IMR-90 (cell line): ENCODE measurements around the gene NINJ2. TPM values are rescaled to one million over a fixed set of nuclear protein-coding genes. Genes with fewer than 3 reads are reported as not detected.

ENCODE experiments used
- ATAC-seq: fragments of 200-7000 bp; cut with Tn5 transposase; 2 replicates; pipeline ENCODE4 v1.9.1; 2020; ENCODE audit warnings: low read depth, mild to moderate bottlenecking, moderate library complexity
- BruUV-seq: library from RNA; stranded (reverse); fragments of 400-500 nt; replicated peaks from 2 replicates; lab custom pipeline; 2021; lab: Mats Ljungman, UMichigan
- CTCF ChIA-PET: fragments of 300-600 bp; formaldehyde crosslinking; extraction: SDS; loops from one replicate; lab custom pipeline; 2021; ENCODE audit warnings: antibody characterized with exemption; lab: Yijun Ruan, JAX
- POLR2A ChIA-PET: fragments of 300-600 bp; sonication (Branson Sonifier 250); formaldehyde crosslinking; loops from one replicate; lab custom pipeline; 2022; ENCODE audit warnings: antibody characterized with exemption; ENCODE audit not compliant: unreplicated experiment; lab: Charles Lee
- DNase-seq: peaks from one replicate; pipeline ENCODE4 v3.0.0; 2013
- H2AFZ ChIP-seq: replicated peaks from 2 replicates; pipeline ENCODE3; 2013; ENCODE audit warnings: low read length, mild to moderate bottlenecking; ENCODE audit not compliant: poor library complexity
- H2AK5ac ChIP-seq: 2 replicates; pipeline ENCODE4 v1.6.1; 2013; ENCODE audit warnings: low read depth, low read length, inconsistent platforms
- H2AK9ac ChIP-seq: replicated peaks from 2 replicates; pipeline ENCODE3; 2013; ENCODE audit warnings: mild to moderate bottlenecking, low read depth, low read length, moderate library complexity; ENCODE audit not compliant: poor library complexity
- H2BK120ac ChIP-seq: 2 replicates; pipeline ENCODE4 v1.6.1; 2013; ENCODE audit warnings: low read depth, low read length, inconsistent platforms
- H2BK15ac ChIP-seq: 3 replicates; pipeline ENCODE4 v1.6.1; 2013; ENCODE audit warnings: low read depth, low read length, inconsistent platforms
- H2BK20ac ChIP-seq: 2 replicates; pipeline ENCODE4 v1.6.1; 2013; ENCODE audit warnings: low read depth, mild to moderate bottlenecking, inconsistent platforms, low read length, moderate library complexity
- H2BK5ac ChIP-seq: 2 replicates; pipeline ENCODE4 v1.6.1; 2013; ENCODE audit warnings: mild to moderate bottlenecking, low read depth, low read length, inconsistent platforms; ENCODE audit not compliant: poor library complexity, severe bottlenecking
- H3K14ac ChIP-seq: replicated peaks from 2 replicates; pipeline ENCODE4 v1.6.1; 2013; ENCODE audit warnings: low read depth, low read length, inconsistent platforms
- H3K18ac ChIP-seq: 2 replicates; pipeline ENCODE4 v1.6.1; 2013; ENCODE audit warnings: low read depth, low read length, control low read depth
- H3K23ac ChIP-seq: 2 replicates; pipeline ENCODE4 v1.6.1; 2013; ENCODE audit warnings: low read depth, low read length, inconsistent platforms
- H3K27ac ChIP-seq: 2 replicates; pipeline ENCODE4 v1.5.1; 2013; ENCODE audit warnings: mild to moderate bottlenecking, control low read depth, low read length; ENCODE audit not compliant: insufficient read depth
- H3K27me3 ChIP-seq: 2 replicates; pipeline ENCODE4 v1.6.1; 2013; ENCODE audit warnings: low read length; ENCODE audit not compliant: control insufficient read depth, insufficient read depth
- H3K36me3 ChIP-seq: 2 replicates; pipeline ENCODE4 v1.6.1; 2013; ENCODE audit warnings: low read length, mixed read lengths; ENCODE audit not compliant: control insufficient read depth, insufficient read depth
- H3K4ac ChIP-seq: 2 replicates; pipeline ENCODE4 v1.6.1; 2013; ENCODE audit warnings: low read depth, low read length, inconsistent platforms
- H3K4me1 ChIP-seq: 2 replicates; pipeline ENCODE4 v1.6.1; 2013; ENCODE audit warnings: low read length, mixed read lengths; ENCODE audit not compliant: control insufficient read depth, insufficient read depth
- H3K4me2 ChIP-seq: 2 replicates; pipeline ENCODE4 v1.6.1; 2013; ENCODE audit warnings: low read depth, mild to moderate bottlenecking, control low read depth, low read length, moderate library complexity
- H3K4me3 ChIP-seq: 2 replicates; pipeline ENCODE4 v1.5.1; 2013; ENCODE audit warnings: low read depth, mild to moderate bottlenecking, control low read depth, low read length, moderate library complexity; ENCODE audit not compliant: insufficient read depth
- H3K56ac ChIP-seq: 2 replicates; pipeline ENCODE4 v1.6.1; 2013; ENCODE audit warnings: low read length, inconsistent platforms; ENCODE audit not compliant: insufficient read depth; ENCODE audit errors: extremely low read depth
- H3K79me1 ChIP-seq, 2 experiments: 2 replicates each; pipeline ENCODE4 v1.6.1; 2013; ENCODE audit warnings: low read length in 2 of 2, inconsistent platforms in 1 of 2, low read depth in 1 of 2
- H3K9ac ChIP-seq: 2 replicates; pipeline ENCODE4 v1.6.1; 2013; ENCODE audit warnings: low read depth, low read length, control low read depth
- H3K9me1 ChIP-seq: 2 replicates; pipeline ENCODE4 v1.6.1; 2013; ENCODE audit warnings: low read length, inconsistent platforms; ENCODE audit not compliant: insufficient read depth
- H3K9me3 ChIP-seq: 2 replicates; pipeline ENCODE4 v1.6.1; 2013; ENCODE audit warnings: low read length; ENCODE audit not compliant: control insufficient read depth, insufficient read depth
- H4K20me1 ChIP-seq: 2 replicates; pipeline ENCODE4 v1.6.1; 2013; ENCODE audit warnings: low read length, inconsistent platforms; ENCODE audit not compliant: insufficient read depth
- H4K5ac ChIP-seq: 2 replicates; pipeline ENCODE4 v1.6.1; 2013; ENCODE audit warnings: mild to moderate bottlenecking, low read depth, low read length, control low read depth
- H4K8ac ChIP-seq, 2 experiments: 2 replicates each; pipeline ENCODE4 v1.6.1; 2013; ENCODE audit warnings: low read depth in 2 of 2, low read length in 2 of 2, control low read depth in 1 of 2, inconsistent platforms in 1 of 2
- H4K91ac ChIP-seq: 2 replicates; pipeline ENCODE4 v1.6.1; 2013; ENCODE audit warnings: low read depth, low read length, inconsistent platforms; ENCODE audit not compliant: insufficient read depth
- BHLHE40 ChIP-seq: fragments of 150-350 bp; IDR thresholded peaks from 2 replicates; pipeline ENCODE4 v1.6.1; 2016; ENCODE audit warnings: mild to moderate bottlenecking, low read depth, low read length
- CEBPB ChIP-seq: IDR thresholded peaks from 2 replicates; pipeline ENCODE4 v1.6.1; 2012; ENCODE audit warnings: low read depth, low read length, improper control_type of control experiment
- CHD1 ChIP-seq: IDR thresholded peaks from 2 replicates; pipeline ENCODE4 v1.6.1; 2012; ENCODE audit warnings: low read depth, low read length, improper control_type of control experiment
- CTCF ChIP-seq: conservative IDR thresholded peaks from 2 replicates; pipeline ENCODE4 v1.5.1; 2012; ENCODE audit warnings: mild to moderate bottlenecking, low read depth, low read length, improper control_type of control experiment
- ELK1 ChIP-seq: fragments of 150-350 bp; IDR thresholded peaks from 2 replicates; pipeline ENCODE4 v1.6.1; 2016; ENCODE audit warnings: low read depth, mild to moderate bottlenecking, low read length, moderate library complexity, borderline replicate concordance
- FOS ChIP-seq: fragments of 150-350 bp; IDR thresholded peaks from 2 replicates; pipeline ENCODE4 v1.6.1; 2016; ENCODE audit warnings: low read depth, low read length
- MAFK ChIP-seq: IDR thresholded peaks from 2 replicates; pipeline ENCODE4 v1.6.1; 2012; ENCODE audit warnings: low read depth, low read length, improper control_type of control experiment
- MAZ ChIP-seq: IDR thresholded peaks from 2 replicates; pipeline ENCODE4 v1.6.1; 2012; ENCODE audit warnings: low read depth, mild to moderate bottlenecking, low read length, improper control_type of control experiment, moderate library complexity, borderline replicate concordance
- MXI1 ChIP-seq: IDR thresholded peaks from 2 replicates; pipeline ENCODE4 v1.6.1; 2012; ENCODE audit warnings: low read depth, mild to moderate bottlenecking, low read length, moderate library complexity, borderline replicate concordance
- NFE2L2 ChIP-seq: fragments of 150-350 bp; IDR thresholded peaks from 2 replicates; pipeline ENCODE4 v1.6.1; 2016; ENCODE audit warnings: low read depth, mild to moderate bottlenecking, low read length
- POLR2A ChIP-seq: IDR thresholded peaks from 2 replicates; pipeline ENCODE4 v1.6.1; 2012; ENCODE audit warnings: mild to moderate bottlenecking, low read depth, low read length
- RAD21 ChIP-seq: IDR thresholded peaks from 2 replicates; pipeline ENCODE4 v1.6.1; 2012; ENCODE audit warnings: low read length, improper control_type of control experiment
- RCOR1 ChIP-seq: IDR thresholded peaks from 2 replicates; pipeline ENCODE4 v1.6.1; 2012; ENCODE audit warnings: mild to moderate bottlenecking, low read length, improper control_type of control experiment; ENCODE audit not compliant: insufficient replicate concordance
- SMC3 ChIP-seq: fragments of 150-350 bp; IDR thresholded peaks from 2 replicates; pipeline ENCODE4 v1.6.1; 2016; ENCODE audit warnings: low read depth, mild to moderate bottlenecking, antibody characterized with exemption, low read length, moderate library complexity
- WGBS, 2 experiments: methylation state at CpG; one replicate each; pipeline versions ENCODE4 v1.1.5 to v1.1.7; 2013; ENCODE audit warnings: missing lambda C conversion rate in 2 of 2; ENCODE audit not compliant: insufficient read length in 1 of 2; ENCODE audit errors: extremely low coverage in 2 of 2; 5-methylcytosine and 5-hydroxymethylcytosine counted together
- dilution Hi-C: fragments of 300-500 bp; cut with HindIII; formaldehyde crosslinking; loops from one replicate; pipeline ENCODE4 v1.14.3; 2018; ENCODE audit warnings: low sequenced_read_pairs; ENCODE audit not compliant: unreplicated experiment
- in situ Hi-C: fragments of 300-500 bp; cut with MboI; formaldehyde crosslinking; loops from 3 replicates; pipeline ENCODE4 v1.14.3; 2019; ENCODE audit warnings: low sequenced_read_pairs, inconsistent platforms, mixed read lengths
- intact Hi-C: fragments of 100-400 bp; cut with micrococcal nuclease; formaldehyde crosslinking; loops from 2 replicates; pipeline ENCODE4 v1.10.0; 2022
- polyA plus RNA-seq, 3 experiments: library from polyadenylated mRNA; depleted of rRNA; stranded (reverse); fragments of >200 nt; gene quantifications; 2 replicates each; pipeline ENCODE4 v1.2.3, GENCODE V29; 2012; ENCODE audit warnings: low replicate concordance in 1 of 3
- total RNA-seq: library from RNA; depleted of rRNA; stranded (reverse); fragments of >200 nt; gene quantifications from 2 replicates; pipeline ENCODE4 v1.2.3, GENCODE V29; 2012
- TF ChIP-seq, protein P1 (sequence below): fragments of 150-350 bp; IDR thresholded peaks from 2 replicates; pipeline ENCODE4 v1.6.1; 2017; ENCODE audit warnings: mild to moderate bottlenecking, antibody characterized with exemption, low read length, low read depth

NINJ2 gene
- total and polyA plus RNA-seq, 2 of the 4 experiments (the other 2 are of a cell fraction): not detected

- DNase-seq (no peak), ATAC-seq (no peak)
- CTCF ChIA-PET: interaction anchor here (0.5 to 1.6 kb wide), 2 partner anchors 86 to 150 kb away, joined by 3 to 5 read pairs; no protein-coding TSS in a partner anchor
- Histone ChIP-seq H3K14ac (no peak overlapping the region), H3K18ac (no peak overlapping the region), H3K9ac (no peak overlapping the region), H3K79me1 (no peaks in the 10 kb centered on the region), H4K5ac (no peak overlapping the region), H3K27ac (no peak overlapping the region), H2BK20ac (no peak overlapping the region), H2BK5ac (no peak overlapping the region), H3K4me1 (no peaks in the 10 kb centered on the region), H3K4ac (no peak overlapping the region), H2AK5ac (no peak overlapping the region), H3K36me3 (no peaks in the 10 kb centered on the region), H3K9me3 (no peaks in the 10 kb centered on the region), H4K8ac (no peak overlapping the region), H2AFZ (no peak overlapping the region), H2BK15ac (no peak overlapping the region), H3K56ac (no peak overlapping the region), H4K20me1 (no peaks in the 10 kb centered on the region), H2AK9ac (no peak overlapping the region), H3K27me3 (peaks cover 46% of the 10 kb centered on the region), H3K4me2 (no peak overlapping the region), H3K9me1 (no peaks in the 10 kb centered on the region), H3K4me3 (no peak overlapping the region), H2BK120ac (no peak overlapping the region), H4K91ac (no peak overlapping the region), H3K23ac (no peak overlapping the region)
- BruUV-seq: no TSS peak
- intact Hi-C loops (loop anchor here (10.0 kb wide), 1 partner anchor 215 kb away; no protein-coding TSS in a partner anchor), in situ Hi-C loops (loop anchor here (5.0 kb wide), 1 partner anchor 92 kb away; no protein-coding TSS in a partner anchor), dilution Hi-C loops (no loop called here)
- POLR2A ChIA-PET: no interaction called here
- WGBS, 2 experiments: 88% methylated on average over 9 of the region's 18 CpGs; no CpG with 5 or more reads in 1 of the 2 experiments
- TF ChIP-seq FOS (no peak), MAZ (no peak), CEBPB (no peak), MXI1 (no peak), ELK1 (no peak), BHLHE40 (no peak), CHD1 (no peak), CTCF (no peak), MAFK (no peak), RAD21 (no peak), POLR2A (no peak), RCOR1 (no peak), NFE2L2 (no peak), SMC3 (no peak)
- TF ChIP-seq, protein P1, sequence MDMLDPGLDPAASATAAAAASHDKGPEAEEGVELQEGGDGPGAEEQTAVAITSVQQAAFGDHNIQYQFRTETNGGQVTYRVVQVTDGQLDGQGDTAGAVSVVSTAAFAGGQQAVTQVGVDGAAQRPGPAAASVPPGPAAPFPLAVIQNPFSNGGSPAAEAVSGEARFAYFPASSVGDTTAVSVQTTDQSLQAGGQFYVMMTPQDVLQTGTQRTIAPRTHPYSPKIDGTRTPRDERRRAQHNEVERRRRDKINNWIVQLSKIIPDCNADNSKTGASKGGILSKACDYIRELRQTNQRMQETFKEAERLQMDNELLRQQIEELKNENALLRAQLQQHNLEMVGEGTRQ: no peak
Observed at GRCh38 chr12:539540-540310, 123.5 kb downstream of the NINJ2 start.
